Measurements from ENCODE around the gene MLLT3. TPM values are rescaled to one million over a fixed set of nuclear protein-coding genes. Genes with fewer than 3 reads are reported as not detected.

The MLLT3 gene
- total and polyA plus RNA-seq, 2 of the 8 experiments (the other 6 are each of a cell fraction or from before 2014, with no cell fraction given), result 5.9 to 9.6 TPM

GRCh38 chr9:20490246-20490834 lies 132.0 kb downstream of the MLLT3 start (continued):
- no peak for TF ChIP-seq CHD7 (IDR thresholded peaks at IDR 0.05; ENCODE audit: insufficient replicate concordance, low read length)
- TF ChIP-seq CEBPB (IDR thresholded peaks at IDR 0.05; ENCODE audit: low read depth, low read length), result no peak
- TF ChIP-seq FOSL1 (IDR thresholded peaks at IDR 0.05; ENCODE audit: insufficient read depth, low read depth, low read length), result no peak
- no peak for TF ChIP-seq SP4 (IDR thresholded peaks at IDR 0.05; ENCODE audit: low read length)
- no peak for TF ChIP-seq RAD21 (IDR thresholded peaks at IDR 0.05 in 1 of 2, conservative IDR thresholded peaks at IDR 0.05 in 1 of 2; ENCODE audit: low read depth in 2 of 2, low read length in 2 of 2)
- TF ChIP-seq POLR2AphosphoS5 (IDR thresholded peaks at IDR 0.05; ENCODE audit: low read depth, low read length), result no peak
- TF ChIP-seq BACH1 (IDR thresholded peaks at IDR 0.05; ENCODE audit: low read length), result no peak
- TF ChIP-seq E2F6 (IDR thresholded peaks at IDR 0.05), result no peak
- no peak for TF ChIP-seq EGR1 (IDR thresholded peaks at IDR 0.05; ENCODE audit: borderline replicate concordance, low read depth, low read length)
- TF ChIP-seq BRCA1 (IDR thresholded peaks at IDR 0.05; ENCODE audit: low read depth, low read length), result no peak

All from H1 (cell line).